Measurements from ENCODE around the gene ANKRD52.
"Not testable (repeated sequence)": the region's sequence is repeated elsewhere in the genome, so short reads cannot be mapped to it uniquely, and the experiment has no call there.

The ANKRD52 gene

DNA sequence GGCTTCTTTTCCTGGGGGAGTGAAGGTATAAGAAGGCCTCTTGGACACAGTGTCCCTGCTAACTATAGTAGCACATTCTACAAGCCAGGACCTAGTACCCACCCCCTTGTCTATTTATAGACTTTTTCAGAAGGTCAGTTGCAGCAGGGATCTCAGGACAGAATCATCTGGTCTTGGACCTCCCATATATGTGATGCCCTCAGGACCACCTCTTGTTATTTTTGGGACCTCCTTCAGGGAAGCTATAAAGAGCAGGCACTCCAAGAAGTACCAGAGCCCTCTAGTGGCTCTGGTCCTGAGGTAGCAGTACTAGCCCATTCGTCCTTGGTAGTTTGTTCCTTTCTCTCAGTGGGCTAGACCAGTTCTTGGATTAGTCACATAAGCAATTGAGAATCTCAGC is 12.8 kb upstream of the ANKRD52 start:
- no peak for FAIRE-seq

DNA sequence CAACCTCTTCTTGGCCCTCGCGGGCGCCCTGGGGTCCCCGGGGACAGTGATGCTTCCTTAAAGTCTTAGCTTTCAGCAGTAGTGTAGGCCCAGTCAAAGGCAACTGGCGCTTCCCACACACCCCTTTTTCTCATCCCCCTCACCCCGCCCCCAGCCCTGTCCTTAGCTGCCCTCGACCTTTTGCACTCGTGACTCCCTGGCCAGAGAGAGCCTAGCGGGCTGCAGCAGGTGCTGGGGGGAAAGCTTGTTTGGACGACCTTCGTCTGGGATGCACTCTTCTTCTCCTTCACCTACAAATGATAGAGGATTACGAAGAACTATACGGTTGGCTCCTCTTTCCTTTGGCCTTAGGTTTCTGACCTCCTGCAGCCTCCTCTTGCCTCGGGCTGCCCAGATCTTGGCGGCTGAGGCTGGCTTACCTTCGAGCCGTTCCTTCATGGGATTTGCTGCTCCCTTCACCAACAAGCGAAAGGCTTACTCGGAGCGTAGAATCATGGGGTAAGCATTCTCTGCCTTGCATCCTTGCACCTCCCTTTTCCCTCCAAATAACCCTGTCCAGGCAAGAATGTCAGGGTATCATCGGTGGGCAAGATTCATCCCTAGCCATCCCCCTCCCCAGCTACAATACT is 9.4 kb upstream of the ANKRD52 start:
- FAIRE-seq = no peak

DNA sequence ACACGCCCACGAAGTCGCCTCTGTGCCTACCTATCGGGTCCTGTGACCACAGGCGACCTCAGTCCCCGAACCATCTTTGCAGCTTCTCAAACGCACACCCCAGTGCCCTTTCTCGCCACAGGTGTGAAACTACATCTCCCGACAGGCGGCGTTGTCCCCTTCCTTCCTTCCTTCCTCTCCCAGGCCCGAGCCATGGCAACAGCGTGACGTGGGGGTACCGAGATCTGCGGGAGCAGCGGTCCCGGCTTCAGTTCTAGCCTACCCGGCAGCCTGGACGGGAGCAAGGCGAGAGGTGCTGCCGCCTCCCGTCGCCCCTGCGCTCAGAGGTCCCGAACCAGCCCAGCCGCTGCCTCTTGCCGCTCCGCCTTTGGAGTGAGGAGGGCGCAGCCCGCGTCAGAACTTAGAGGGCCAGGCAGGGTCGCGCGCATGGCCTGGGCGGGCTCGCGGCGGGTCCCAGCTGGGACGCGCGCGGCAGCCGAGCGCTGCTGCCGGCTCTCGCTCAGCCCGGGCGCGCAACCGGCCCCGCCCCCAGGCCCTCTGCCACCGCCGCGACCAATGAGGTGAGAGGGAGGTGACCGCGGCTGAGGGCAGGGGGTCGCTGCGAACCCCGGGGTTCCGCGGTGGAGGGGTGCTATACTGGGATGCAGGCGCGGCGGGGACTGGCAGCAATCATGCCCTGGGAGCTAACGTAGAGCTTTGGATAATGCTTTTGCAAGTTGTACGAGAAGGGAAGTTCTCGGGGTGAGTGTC is 8.7 kb upstream of the ANKRD52 start, which contains the start of gene COQ10A:
Gene COQ10A (plus strand): TSS at position 250 of the 750 bp plus-strand sequence. CDS start 177 bp downstream, at position 427.
- FAIRE-seq = no peak

DNA sequence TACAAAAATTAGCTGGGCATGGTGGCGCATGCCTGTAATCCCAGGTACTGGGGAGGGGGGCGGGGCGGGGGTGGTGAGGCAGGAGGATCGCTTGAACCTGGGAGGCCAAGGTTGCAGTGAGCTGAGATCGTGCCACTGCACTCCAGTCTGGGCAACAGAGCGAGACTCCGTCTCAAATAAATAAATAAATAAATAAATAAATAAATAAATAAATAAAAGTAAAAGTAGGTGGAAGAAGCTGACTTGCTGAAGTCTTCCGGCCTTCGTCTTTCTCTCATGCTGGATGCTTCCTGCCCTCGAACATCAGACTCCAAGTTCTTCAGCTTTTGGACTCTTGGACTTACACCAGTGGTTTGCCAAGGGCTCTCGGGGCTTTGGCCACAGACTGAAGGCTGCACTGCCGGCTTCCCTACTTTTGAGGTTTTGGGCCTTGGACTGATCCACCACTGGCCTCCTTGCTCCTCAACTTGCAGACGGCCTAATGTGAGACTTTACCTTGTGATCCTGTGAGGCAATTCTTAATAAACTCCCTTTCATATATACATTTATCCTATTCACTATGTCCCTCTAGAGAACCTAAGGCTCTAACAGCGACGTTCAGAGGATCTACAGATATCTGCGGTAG is 8.0 kb upstream of the ANKRD52 start:
- FAIRE-seq = not testable (repeated sequence)

DNA sequence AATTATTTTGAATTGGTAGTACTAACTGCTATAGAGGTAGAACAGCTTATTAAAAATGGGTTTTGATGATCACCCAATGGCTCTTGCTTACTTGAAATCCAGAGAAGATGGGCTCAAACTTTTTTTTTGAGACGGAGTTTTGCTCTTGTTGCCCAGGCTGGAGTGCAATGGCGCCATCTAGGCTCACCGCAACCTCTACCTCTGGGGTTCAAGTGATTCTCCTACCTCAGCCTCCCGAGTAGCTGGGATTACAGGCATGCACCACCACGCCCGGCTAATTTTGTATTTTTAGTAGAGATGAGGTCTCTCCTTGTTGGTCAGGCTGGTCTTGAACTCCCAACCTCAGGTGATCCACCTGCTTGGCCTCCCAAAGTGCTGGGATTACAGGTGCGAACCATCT is 4.8 kb upstream of the ANKRD52 start:
- FAIRE-seq = not testable (repeated sequence)

DNA sequence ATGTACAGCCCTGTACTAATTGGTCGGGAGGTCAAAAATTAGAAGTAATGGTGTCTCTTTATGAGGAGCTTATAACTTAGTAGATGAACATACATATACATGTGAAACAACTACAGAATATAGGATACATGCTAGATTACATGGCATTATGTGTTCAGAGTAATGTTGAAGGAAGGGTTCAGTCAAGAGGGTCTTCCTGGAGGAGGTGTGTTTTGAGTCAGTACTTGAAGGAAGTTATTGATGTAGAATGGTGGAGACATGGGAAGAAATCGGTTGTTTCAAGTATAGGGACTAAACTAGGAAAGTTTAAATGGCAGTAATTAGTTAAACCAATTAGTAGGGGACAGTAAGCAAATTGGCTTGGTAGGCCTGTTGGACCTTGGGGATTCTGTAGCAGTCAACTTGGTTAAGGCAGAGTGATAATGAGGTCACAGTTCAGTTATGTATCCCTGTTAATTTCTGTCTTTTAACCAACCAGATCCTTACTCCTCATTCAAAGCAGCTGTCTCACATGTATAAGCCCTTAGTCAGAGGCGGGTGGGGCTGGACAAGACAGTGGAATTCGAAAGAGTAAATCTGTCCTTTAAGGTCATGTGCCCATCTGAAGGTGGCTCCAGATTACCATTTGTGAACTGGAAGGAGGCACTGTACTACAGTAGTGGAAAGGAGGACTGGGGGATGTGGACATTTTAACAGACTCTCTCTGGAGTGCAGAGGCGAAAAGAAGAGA is 3.5 kb upstream of the ANKRD52 start:
- no peak for FAIRE-seq

DNA sequence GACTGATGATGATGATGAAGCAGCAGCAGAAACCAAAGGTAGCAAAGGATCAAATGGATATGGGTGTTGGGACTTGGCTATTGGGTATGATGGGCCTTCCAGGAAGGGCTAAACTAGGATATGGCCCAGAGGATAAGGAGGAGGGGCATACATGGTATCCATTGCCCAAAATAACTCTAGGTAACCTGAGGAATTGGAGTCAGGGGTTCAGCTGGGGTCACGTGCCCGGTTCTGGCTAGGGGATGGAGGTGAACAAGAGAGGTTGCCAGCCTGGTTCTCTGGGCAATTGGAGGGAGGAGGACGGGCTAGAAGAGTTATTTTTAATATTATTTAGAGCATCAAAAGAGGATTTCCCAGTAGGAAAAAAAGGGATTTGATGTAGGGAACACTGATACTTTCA is 2.7 kb upstream of the ANKRD52 start:
- no peak for FAIRE-seq

DNA sequence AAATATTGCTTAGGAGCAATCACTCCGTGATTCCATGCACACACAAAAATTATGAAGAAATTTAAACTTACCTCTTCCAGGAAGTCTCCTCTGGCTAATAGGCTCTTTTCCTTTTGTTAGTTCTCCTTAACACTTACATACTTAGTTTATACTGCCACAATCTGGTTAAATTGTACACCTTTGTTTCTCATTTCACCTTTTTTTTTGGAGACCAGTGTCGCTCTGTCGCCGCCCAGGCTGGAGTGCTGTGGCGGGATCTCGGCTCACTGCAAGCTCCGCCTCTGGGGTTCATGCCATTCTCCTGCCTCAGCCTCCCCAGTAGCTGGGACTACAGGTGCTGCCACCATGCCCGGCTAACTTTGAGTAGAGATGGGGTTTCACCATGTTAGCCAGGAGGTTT is 2.2 kb upstream of the ANKRD52 start:
- no peak for FAIRE-seq

DNA sequence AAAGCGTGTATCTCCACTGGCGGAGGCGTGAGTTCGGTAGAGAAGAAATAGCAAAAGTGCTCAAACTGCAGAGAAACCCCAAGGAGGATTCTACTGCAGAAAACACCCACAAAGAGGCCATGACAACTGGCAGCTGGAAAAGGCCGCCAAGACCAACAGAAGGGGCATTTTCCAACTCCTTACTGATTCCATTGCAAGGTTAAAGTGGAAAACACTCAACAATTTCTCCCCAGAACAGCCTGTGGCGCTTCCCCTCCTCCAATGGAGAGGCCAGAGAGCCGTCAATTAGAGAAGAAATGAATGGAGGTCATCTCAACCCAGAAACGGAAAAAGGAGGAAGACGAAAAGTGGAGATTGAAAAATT is 618 bp upstream of the ANKRD52 start:
- no peak for FAIRE-seq

DNA sequence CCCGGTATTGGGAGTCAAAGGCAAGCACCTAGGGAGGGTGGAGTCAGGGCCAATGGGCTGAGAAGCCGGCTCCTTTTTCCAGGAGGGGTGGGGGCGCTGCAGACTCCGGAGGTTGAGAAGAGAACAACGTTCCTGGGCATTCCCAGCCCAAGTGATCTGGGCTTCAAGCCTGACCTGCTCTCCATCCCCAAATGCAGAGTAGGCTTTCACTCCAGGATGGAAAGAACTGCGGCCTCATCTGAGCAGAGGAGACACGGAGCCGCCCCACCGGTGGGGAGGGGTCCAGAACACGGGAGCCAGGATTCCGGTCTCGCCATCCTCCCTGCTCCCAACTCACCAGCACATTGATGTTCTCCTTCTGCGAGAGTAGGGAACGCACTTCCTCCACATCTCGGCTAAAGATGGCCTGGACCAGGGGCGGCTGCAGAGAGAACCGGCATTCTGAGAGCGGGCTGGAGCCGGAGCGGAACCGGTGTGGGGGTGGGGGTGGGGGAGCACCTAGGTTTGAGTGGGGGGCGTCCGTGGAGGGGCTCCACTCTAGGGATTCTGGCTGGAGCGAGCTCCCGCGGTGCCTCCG is 605 bp downstream of the ANKRD52 start:
- no peak for FAIRE-seq

DNA sequence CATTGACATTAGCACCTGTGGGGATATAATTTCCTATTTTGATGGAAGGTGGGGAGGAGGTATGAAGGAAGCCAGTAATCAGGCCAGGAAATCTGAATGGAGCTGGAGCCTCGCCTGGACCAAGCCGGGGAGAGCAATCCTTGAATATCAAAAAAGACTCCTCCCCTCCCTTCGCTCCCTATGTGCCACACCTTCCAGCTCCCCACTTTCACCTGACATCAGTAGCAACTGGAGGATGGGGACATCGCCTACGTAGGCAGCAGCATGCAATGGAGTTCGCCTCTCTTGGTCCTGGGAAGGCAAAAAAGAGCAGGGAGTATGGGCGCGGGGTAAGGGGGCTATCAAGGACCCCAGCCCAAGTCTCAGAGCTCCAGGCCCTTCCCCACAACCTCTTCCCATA is 1.1 kb downstream of the ANKRD52 start:
- no peak for FAIRE-seq

DNA sequence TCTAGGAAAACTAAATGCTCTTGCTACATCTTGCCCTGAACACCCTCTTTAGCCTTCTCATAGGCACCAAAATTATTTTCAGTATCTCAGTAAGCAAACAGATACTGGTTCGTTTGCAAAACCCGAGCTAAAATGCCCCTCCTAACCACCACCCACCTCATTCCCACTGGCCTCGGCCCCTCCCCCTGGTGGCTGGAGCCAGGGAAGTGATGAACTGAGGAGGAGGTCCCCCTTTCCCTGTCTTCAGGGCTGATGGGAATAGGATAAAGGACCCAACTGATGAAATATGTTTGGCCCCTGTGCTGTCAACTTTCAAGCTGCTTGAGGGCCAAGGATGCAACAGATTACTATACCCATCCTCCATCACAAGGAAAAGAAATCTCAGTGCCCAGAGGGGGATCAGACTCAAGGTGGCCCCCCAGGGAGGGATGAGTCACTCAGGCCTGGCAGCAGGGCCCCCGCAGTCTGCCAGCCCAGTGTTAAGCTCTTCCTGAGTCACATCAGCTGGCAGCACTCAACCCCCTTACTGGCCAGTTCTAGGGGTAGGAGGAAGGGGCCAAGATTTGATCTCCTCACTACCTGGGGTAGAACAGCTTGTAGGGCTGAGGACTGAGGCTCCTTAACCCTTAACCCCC is 1.7 kb downstream of the ANKRD52 start:
- no peak for FAIRE-seq

DNA sequence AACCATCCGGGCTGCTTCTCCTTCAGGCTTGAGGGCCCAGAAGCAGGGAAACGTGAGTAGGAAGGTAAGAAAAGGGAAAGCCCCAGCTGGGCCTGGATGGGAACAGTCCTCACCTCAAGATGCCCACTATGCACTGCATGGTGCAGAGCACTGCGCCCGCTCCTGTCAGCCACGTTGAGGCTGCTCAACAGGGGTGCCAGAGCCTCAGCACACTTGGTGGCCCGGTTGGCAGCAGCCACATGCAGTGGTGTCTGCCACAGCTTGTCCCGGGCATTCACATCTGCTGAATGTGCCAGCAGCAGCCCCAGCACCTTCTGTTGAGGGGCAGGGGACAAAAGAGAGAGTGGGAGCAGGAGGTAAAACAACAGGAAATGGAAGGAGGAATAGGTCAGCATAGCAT is 2.5 kb downstream of the ANKRD52 start:
- FAIRE-seq = no peak

DNA sequence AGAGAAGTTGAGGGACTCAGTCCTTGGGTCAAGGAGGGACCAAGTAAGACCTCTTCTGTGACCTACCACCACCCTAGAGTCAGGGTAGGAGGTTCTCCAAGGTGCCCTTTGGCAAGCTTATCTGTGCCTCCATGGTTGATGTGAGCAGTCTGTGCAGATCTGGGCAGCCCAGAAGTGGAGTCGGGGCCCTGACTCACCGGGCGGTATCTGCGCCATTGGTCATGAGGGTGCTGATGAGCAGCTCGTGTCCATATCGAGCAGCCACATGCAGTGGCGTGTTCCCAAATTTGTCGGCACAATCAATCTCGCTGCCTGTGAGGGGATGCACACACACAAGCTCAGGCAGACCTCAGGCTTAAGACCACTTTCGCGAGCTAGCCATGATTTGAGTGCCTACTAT is 5.1 kb downstream of the ANKRD52 start:
- FAIRE-seq = no peak

DNA sequence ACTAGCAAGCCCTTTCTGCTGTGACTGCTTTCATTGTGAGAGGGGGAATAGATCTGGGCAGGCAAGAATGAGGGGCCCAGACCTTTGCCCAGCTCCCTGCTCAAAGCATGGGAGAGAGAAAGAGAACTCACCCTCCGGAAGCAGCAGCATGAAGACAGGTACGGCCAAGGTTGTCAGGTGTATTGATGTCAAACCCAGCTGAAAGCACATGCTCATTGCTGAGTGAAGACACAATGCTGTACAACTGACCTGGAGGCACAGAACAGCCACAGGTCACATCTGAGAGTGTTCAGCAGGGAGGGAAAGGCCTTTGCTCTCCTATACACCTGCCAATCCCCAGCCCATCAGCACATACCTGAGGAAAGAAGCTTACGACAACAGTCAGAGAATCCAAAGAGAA is 5.5 kb downstream of the ANKRD52 start:
- FAIRE-seq = no peak

DNA sequence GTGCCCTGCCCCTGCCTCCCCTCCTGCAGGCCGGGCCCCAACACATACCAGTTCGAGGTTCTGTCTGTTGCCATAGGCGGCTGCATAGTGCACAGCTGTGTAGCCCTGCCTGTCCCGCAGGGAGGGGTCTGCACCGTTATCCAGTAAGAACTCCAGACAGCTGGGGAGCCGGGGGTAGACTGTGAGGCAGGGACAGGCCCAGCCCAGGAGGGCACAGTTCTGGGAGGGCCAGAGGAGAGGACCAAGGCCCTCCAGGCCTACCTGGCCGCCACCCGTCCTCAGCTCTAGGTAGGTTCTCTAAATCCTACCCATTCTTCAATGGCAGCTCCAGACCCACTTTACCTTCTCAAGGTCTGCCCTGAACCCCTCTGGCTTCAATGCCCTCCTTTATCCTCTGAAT is 9.5 kb downstream of the ANKRD52 start:
- no peak for FAIRE-seq

DNA sequence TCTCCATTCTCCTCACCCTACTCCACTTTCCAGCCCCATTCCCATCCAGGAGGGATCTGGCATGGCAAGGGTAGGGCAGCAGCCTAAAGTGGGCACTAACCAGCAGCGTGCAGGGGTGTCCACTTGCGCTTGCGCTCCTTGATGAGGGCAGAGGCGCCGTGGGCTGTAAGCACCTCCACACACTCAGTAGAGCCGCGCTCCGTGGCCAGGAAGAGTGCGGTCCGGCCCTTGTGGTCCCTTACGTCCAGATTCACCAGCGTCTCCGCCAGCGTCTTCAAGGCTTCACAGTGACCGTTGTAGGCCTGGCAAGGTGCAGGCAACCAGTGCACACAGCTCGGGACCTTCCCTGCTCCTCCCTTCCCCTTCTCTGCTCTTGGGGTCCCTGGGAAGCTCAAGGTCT is 10.3 kb downstream of the ANKRD52 start:
- FAIRE-seq = no peak

DNA sequence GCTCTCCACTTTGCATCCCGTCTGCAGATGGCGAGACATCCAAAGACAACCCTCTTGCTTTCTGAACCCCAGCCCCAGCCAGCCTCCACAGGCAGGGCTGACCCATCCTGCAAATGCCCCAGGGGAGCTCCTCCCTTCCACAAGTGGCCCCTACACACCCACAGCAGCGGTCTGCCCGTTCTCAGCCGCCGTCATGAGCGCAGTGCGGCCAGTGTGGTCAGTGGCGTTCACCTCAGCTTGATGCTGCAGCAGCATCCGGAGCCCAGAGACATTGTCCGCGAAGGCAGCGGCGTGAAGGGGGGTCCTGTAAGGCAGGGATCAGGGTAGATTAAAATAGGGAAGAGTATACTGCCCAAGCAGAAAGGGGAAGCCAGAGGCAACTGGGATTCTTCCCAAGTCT is 13.7 kb downstream of the ANKRD52 start:
- no peak for FAIRE-seq

DNA sequence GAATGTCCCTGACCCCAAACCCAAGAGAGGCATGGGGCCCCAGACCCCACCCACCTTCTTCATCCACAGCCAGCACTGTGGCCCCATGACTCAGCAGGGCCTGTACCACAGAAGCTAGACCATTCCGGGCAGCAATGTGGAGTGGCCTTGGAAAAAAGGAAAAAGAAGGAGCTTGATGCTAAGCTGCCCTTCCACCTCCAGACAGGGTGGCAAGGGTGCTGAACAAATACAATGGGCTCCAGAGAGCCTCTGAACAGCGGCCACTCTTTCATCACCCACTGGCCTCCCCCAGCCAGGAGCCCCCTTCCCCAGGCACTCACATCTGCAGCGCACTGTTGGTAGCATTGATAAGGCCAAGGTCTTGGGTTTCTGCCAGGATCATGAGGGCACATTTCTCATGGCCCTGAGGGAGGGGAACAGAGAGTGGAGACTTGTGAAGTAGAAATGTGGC is 14.4 kb downstream of the ANKRD52 start:
- no peak for FAIRE-seq

DNA sequence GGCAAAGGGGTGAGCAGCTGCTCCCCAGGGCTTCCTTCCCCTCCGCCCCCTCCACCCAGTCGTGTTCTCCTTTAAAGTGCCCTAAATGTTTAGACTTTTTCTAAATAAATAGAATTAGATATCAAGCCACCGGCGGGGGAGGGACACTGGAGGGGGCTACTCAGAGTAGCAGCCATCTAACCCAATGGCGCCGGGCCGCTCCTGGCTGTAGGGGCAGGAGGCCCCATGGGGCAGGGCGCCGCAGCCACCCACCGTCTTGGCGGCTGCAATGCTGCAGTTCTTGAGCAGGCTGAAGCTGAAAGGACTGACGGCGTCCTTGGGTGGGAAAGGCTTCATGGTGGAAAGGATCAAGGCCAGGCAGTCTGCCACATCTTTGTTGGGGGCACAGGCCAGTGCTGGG is 15.2 kb downstream of the ANKRD52 start:
- no peak for FAIRE-seq

DNA sequence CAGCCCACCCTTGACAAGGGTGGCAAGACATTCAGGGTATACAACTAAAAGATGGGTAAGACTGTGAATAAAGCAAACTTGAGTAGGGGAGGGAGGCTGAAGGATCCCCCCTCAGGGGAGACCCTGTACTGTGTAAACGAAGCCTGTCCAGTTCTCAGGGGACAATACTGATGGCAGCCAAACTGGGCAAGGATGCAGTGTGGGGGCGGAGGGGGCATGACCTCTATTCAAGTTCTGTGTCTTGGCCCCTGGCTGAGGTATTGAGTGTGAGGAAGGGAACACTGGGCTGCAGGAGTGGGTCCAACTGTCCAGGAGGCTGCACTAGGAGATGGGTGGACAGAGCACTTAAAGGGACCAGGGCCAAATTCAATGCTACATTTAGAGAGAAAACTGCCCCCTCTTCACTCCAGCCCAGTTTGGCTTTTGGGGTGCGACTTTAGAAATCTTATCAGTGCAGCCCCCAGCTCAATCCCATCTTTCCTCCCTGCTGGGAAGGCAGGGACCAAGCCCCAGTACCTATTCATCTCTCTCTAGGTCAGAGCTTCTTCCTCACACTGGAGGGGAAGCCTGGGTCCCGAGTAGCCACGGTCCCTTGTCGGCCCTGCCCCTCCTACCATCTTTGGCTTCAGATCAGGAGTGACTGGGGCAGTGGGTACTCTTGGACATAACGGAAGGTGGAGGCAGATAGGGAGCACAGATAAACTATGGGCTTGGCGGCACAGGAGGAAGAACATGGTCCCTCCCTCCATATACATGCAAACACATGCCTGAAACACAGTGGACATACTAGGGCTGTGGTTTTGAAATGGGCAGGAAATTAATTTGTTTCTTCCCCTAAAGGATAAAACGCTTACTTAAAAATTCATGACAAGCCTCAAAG is 16.5 kb downstream of the ANKRD52 start:
- FAIRE-seq = no peak

DNA sequence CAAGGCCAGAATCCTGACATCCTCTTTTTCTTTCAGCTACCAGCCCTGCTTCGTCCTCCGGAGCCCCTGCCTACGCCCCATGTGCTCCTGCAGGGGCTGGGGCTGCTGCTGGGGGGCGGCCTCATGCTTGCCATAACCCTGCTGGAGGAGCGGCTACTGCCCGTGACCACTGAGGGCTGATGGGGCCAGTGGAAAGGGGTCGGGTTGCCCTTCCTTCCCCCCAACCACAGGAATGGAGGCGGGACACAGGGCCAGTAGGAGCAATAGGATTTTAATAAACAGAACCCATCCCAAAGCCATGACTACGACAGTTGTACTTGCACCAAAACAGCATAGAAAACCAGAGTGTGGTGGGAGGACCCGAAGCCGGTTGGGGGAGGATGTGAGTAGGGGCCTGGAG is 20.6 kb downstream of the ANKRD52 start:
- no peak for FAIRE-seq

Data from islet of Langerhans (tissue), 1 donor.